Measurements from ENCODE around the gene SMYD3.

SMYD3 gene

GRCh38 chr1:245932302-245932972 is 574.6 kb downstream of the SMYD3 start:
- DNase-seq, result no peak

- DNase-seq, result no peak
Observed at GRCh38 chr1:245931450-245931849, 575.6 kb downstream of the SMYD3 start.

DNA sequence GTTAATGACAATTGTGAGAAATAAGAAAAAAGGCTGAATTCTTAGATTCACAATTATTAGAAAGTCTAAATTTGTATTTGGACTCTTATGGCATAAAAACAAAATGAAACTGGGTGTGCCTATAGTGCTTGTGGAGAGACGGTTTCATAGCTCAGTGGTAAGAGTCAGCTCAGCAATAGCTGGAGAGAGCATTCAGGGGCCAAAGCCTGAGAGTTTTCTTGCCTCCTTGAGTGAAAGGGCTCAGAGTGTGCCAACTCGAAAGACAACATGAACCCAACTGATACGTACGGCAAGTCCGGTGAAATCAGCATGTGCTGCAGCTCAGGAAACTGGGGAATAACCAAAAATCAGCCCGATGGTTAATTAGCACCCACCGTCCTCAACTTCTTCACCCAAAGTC is 577.9 kb downstream of the SMYD3 start:
- DNase-seq, result no peak

DNA sequence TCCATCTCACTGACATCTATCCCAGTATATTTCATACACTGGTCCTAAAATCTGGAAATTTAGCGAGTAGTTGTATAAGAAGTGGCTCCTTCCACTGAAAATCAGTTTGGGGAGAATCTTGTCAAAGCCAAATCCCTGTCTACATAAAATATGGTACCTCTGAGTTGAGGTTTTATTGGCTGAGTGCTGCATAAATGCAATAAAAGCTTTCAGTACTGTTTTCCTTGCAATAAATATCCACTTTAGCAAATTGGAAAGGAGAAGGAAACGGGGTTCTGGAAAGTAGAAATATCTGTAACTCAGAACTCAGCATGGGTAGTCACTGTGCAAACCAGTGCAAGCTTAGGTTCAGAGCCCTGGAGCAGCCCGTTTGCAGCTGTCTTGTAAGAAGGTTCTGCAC is 580.2 kb downstream of the SMYD3 start:
- no peak for DNase-seq

- DNase-seq, result no peak
Observed at GRCh38 chr1:245923215-245923614, 583.9 kb downstream of the SMYD3 start.

GRCh38 chr1:245921417-245921816 is 585.7 kb downstream of the SMYD3 start:
- DNase-seq, result no peak

- no peak for DNase-seq
Observed at GRCh38 chr1:245917403-245917802, 589.7 kb downstream of the SMYD3 start.

GRCh38 chr1:245915841-245916240 is 591.2 kb downstream of the SMYD3 start:
- no peak for DNase-seq

DNA sequence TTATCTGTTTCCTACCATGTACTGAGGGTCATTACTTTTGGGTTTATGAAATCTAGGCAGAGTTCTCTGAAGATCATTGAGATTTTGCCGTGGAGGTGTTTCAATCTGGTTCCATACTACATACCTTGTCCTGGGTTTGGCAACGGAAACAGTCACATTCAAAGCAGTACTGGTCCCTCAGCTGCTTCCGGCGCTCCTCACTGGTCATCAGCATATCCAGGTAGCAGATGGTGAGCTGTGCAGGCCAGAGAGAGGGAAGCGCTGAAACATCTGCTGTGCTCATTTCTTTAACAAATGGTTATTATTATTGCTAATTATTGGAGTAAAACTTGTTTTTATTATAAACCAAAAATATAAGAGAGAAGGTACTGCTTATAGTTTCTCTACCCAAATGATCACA is 591.7 kb downstream of the SMYD3 start:
- DNase-seq, result no peak

- DNase-seq, result no peak
Observed at GRCh38 chr1:245908543-245908942, 598.5 kb downstream of the SMYD3 start.

GRCh38 chr1:245906207-245906606 is 600.9 kb downstream of the SMYD3 start:
- no peak for DNase-seq

DNA sequence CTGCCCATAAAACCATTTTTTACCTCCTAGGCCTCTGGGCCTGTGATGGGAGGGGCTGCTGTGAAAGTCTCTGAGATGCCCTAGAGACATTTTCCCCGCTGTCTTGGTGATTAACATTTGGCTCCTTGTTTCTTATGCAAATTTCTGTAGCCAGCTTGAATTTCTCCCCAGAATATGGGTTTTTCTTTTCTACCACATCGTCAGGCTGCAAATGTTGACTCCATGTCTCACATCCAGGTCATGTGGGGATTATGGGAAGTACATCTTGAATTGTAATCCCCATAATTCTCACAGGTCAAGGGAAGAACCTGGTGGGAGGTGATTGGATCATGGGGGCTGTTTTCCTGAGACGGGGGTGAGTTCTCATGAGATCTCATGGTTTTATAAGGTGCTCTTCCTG is 603.2 kb downstream of the SMYD3 start:
- DNase-seq, result no peak

DNA sequence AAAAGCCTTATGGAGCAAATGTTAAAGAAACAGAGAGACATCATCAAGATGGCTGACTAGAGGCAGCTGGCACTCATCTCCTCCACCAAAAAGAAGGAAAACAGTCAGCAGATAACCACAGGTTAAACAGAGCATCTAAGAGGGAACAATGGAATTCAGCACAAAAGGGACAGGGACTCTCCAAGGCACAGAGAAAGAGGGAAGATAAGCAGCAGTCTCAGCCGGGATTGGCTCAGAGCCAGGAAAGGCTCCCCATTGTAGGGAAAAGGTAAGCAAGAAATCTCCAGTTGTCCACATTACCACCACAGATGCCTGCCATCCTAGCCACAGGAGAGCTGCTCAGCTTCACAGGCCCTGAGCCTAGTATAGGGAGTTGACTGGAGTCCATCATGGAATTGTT is 605.5 kb downstream of the SMYD3 start:
- DNase-seq, result no peak

- DNase-seq, result no peak
Observed at GRCh38 chr1:245901037-245901436, 606.0 kb downstream of the SMYD3 start.

DNA sequence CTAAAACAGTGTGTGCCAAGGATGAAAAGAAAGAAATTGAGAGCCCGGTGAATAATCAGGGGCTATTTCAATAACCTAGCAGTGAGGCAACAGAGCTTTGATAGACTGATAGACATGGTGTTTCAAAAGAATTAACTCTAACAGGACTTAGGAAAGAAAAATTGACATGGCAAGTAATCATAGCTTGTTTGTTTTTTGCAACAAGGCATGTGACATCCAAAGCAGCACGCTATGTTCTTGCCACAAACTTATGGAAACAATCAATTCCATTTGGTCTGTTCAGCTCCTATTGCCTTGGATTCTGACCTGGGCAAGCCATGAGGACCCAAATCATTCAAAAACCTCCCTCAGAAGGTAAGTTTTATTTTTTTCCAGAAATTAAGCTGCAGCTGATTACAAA is 608.5 kb downstream of the SMYD3 start:
- DNase-seq, result no peak

DNA sequence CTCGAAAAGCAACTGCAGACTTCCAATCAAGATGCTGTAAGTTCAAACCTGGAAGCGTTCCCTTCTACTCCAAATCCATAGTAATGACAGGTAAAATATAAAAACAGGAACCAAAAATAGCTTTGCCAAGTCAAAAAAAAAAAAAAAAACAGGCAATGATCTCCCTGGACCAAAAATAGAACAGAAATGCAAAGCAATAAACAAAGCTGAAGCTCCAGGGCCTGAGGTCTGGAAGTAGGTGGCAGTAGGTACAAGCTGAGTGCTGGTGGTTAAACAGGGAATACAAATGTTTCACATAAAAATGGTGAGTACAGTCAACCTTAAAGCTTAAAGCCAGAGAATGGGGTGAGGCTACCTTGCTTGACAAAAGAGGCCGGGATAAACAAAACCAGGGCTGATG is 610.8 kb downstream of the SMYD3 start:
- DNase-seq, result no peak

DNA sequence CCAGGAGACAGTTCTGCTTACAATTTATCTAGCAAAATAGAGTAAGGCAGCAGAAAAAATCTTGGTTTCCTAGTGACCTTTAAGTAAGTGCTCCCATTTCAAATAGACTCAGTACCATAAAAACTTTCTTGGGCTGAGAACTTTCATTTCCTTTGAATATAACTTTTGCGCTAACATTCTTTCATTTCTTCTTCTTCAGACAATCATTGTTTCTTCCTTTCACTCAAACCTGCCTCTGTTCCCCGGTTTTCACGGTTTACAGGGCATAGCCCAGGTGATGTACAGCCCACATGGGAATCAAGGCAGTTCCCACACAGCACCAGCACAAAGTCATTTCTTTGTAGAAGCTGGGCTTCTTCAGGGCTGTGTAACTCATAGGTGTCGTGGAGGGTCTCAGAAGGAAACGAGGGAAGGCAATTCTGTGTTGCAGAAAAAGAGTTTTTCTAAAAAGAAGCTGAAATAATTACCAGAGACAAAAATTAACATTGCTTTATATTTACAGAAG is 611.6 kb downstream of the SMYD3 start:
- DNase-seq, result no peak

- DNase-seq, result no peak
Observed at GRCh38 chr1:245894843-245895242, 612.2 kb downstream of the SMYD3 start.

- no peak for DNase-seq
Observed at GRCh38 chr1:245893025-245893424, 614.1 kb downstream of the SMYD3 start.

GRCh38 chr1:245888809-245889208 is 618.3 kb downstream of the SMYD3 start:
- no peak for DNase-seq

- DNase-seq, result no peak
Observed at GRCh38 chr1:245887829-245888228, 619.2 kb downstream of the SMYD3 start.

GRCh38 chr1:245881767-245882391 is 625.2 kb downstream of the SMYD3 start:
- no peak for DNase-seq

DNA sequence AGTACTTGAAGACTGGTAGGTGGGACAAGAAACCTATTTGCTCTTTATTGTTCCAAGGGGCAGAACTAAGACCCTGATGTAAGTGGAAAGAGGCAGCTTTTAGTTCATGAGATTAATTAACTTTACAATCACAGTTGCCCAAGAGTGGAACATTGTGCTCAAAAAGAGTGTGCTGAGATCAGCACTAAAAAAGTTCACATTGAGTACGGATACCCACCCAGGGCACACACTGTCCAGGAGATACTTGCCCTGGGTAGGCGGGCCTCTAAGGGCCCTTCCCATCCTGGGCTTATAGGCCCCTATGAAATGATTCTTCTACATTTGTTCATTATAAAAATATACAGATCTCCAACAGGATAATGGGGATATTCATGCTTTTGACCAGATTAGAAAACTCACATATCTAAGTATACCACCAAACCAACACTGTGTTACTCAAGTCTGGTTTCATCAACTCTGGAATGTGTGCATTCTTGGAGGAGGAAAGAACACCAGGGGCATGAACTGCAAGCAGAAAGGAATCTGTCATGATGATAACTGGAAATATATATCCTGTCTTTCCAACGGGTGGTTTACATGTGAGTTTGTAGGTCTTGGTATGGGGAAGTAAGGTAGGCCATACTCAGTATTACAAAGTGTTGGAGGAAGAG is 626.2 kb downstream of the SMYD3 start:
- no peak for DNase-seq

DNA sequence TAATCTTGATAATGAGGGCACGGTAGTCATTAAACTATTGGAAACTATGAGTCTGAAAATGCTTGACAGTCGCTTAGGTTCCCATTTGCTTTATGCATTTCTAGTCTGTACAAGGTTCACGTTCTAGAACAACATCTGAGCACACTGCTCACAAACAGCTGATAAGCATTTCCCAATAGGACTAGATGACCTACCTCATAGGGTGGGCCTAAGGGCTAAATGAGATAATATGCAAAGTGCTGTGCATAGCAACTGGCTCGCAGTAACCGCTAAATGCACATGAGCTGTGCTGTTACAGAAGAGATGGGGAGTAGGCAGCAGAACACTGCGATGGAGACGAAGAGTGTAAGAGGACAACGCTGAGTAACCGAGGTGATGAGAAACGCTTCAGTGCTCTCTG is 628.0 kb downstream of the SMYD3 start:
- DNase-seq, result no peak
